CD4-positive, alpha-beta T cell treated with Interleukin-4 for 4 hours (primary cell): ENCODE data around the gene OR2T3.
A peak's percentile ranks its signal among the peaks of the same experiment; 100 is the strongest.
"Not testable (repeated sequence)": the region's sequence is repeated elsewhere in the genome, so short reads cannot be mapped to it uniquely, and the experiment has no call there.

Experiments used
- DNase-seq: peaks from one replicate; pipeline ENCODE4 v3.0.0-alpha.2; 2020

OR2T3 gene

GRCh38 chr1:248475660-248476059 is 2.5 kb downstream of the OR2T3 start:
- not testable (repeated sequence) for DNase-seq

GRCh38 chr1:248481686-248482579 is 8.8 kb downstream of the OR2T3 start:
- DNase-seq, result peak; percentile 32

- DNase-seq, result not testable (repeated sequence)
Observed at GRCh38 chr1:248488289-248488688, 15.1 kb downstream of the OR2T3 start, which contains the start of gene OR2T5. TSS of gene OR2T5 (plus strand) at chr1:248488589. CDS start at chr1:248488589, 0 bp downstream.

- not testable (repeated sequence) for DNase-seq
Observed at GRCh38 chr1:248496661-248497060, 23.5 kb downstream of the OR2T3 start.

GRCh38 chr1:248500305-248501035 is 27.3 kb downstream of the OR2T3 start:
- not testable (repeated sequence) for DNase-seq

- not testable (repeated sequence) for DNase-seq
Observed at GRCh38 chr1:248507773-248508172, 34.6 kb downstream of the OR2T3 start, which contains the start of gene OR2G6. TSS of gene OR2G6 (plus strand) at chr1:248508073. CDS start at chr1:248521647, 13,574 bp downstream.

- DNase-seq, result not testable (repeated sequence)
Observed at GRCh38 chr1:248510217-248510616, 37.1 kb downstream of the OR2T3 start.

GRCh38 chr1:248521856-248522255 is 48.7 kb downstream of the OR2T3 start:
- no peak for DNase-seq
